HCT116 (cell line): ENCODE results near the gene MIEF2. TPM values are rescaled to one million over a fixed set of nuclear protein-coding genes. Genes with fewer than 3 reads are reported as not detected.

ENCODE experiments used
- ATAC-seq: fragments of 200-7000 bp; cut with Tn5 transposase; 2 replicates; pipeline ENCODE4 v1.9.1; 2020; ENCODE audit warnings: mild to moderate bottlenecking, moderate library complexity
- BruUV-seq: library from RNA; stranded (reverse); fragments of 400-500 nt; replicated peaks from 2 replicates; lab custom pipeline; 2021; lab: Mats Ljungman, UMichigan
- CTCF ChIA-PET: fragments of 300-600 bp; sonication (Branson Sonifier 250); formaldehyde crosslinking; loops from one replicate; lab custom pipeline; 2021; ENCODE audit warnings: antibody characterized with exemption; lab: Charles Lee
- POLR2A ChIA-PET: fragments of 300-600, 350-600 bp; sonication (Branson Sonifier 250); formaldehyde crosslinking; loops from one replicate; lab custom pipeline; 2021; ENCODE audit warnings: antibody characterized with exemption; lab: Charles Lee
- RAD21 ChIA-PET, 2 experiments: fragments of 300-600 bp; sonication (Branson Sonifier 250); formaldehyde crosslinking; loops; one replicate each; lab custom pipeline; 2023; ENCODE audit warnings: low total read pairs in 2 of 2; ENCODE audit not compliant: uncharacterized antibody in 2 of 2, unreplicated experiment in 2 of 2, low non-redundant PET in 1 of 2; lab: Charles Lee
- DNase-seq: peaks from one replicate; pipeline ENCODE4 v3.0.0-alpha.2; 2010; ENCODE audit warnings: low read depth, low spot score
- H2AFZ ChIP-seq: fragments of 200-600 bp; shearing (Covaris generic), sonication (generic); 2 replicates; pipeline ENCODE4 v1.6.1; 2017; ENCODE audit warnings: low read depth, mixed run types, mixed read lengths, antibody characterized with exemption, low read length; ENCODE audit not compliant: poor library complexity, severe bottlenecking
- H3K27ac ChIP-seq: 2 replicates; pipeline ENCODE4 v1.5.1; 2012; ENCODE audit warnings: low read depth, low read length
- H3K27me3 ChIP-seq: fragments of 200-600 bp; sonication (generic); 2 replicates; pipeline ENCODE4 v1.6.1; 2016; ENCODE audit warnings: mixed run types, low read length, mixed read lengths; ENCODE audit not compliant: insufficient read depth
- H3K36me3 ChIP-seq, 2 experiments: fragments of 200-500 bp in 1 of 2; fragments of 200-600 bp in 1 of 2; sonication (Bioruptor generic) in 1 of 2; sonication (generic) in 1 of 2; 2 replicates each; pipeline versions ENCODE4 v1.5.1 to v1.6.1; 2014 to 2016; ENCODE audit warnings: low read length in 2 of 2, inconsistent platforms in 1 of 2, mixed read lengths in 1 of 2, mixed run types in 1 of 2; ENCODE audit not compliant: insufficient read depth in 2 of 2, control insufficient read depth in 1 of 2
- H3K4me1 ChIP-seq, 2 experiments: fragments of 200-600 bp in 1 of 2; sonication (generic) in 1 of 2; 2 replicates each; pipeline versions ENCODE4 v1.5.1 to v1.6.1; 2012 to 2017; ENCODE audit warnings: low read length in 2 of 2, inconsistent platforms in 1 of 2, mild to moderate bottlenecking in 1 of 2, mixed read lengths in 1 of 2, mixed run types in 1 of 2, moderate library complexity in 1 of 2; ENCODE audit not compliant: insufficient read depth in 2 of 2, control insufficient read depth in 1 of 2
- H3K4me2 ChIP-seq: fragments of 200-600 bp; sonication (generic); 2 replicates; pipeline ENCODE4 v1.6.1; 2017; ENCODE audit warnings: mixed run types, low read length, mixed read lengths
- H3K4me3 ChIP-seq, 2 experiments: fragments of 200-600 bp in 1 of 2; sonication (generic) in 1 of 2; replicated peaks in 1 of 2; 2 replicates each; pipeline ENCODE4 v1.5.1; 2011 to 2016; ENCODE audit warnings: low read length in 2 of 2, control low read depth in 1 of 2, low read depth in 1 of 2, mild to moderate bottlenecking in 1 of 2, mixed read lengths in 1 of 2, mixed run types in 1 of 2
- H3K79me2 ChIP-seq: fragments of 200-600 bp; sonication (generic); 2 replicates; pipeline ENCODE4 v1.6.1; 2017; ENCODE audit warnings: mild to moderate bottlenecking, mixed run types, low read length, moderate library complexity, mixed read lengths; ENCODE audit not compliant: insufficient read depth
- H3K9ac ChIP-seq: fragments of 200-600 bp; sonication (generic); 2 replicates; pipeline ENCODE4 v1.6.1; 2016; ENCODE audit warnings: low read length, mixed read lengths
- H3K9me2 ChIP-seq: fragments of 200-600 bp; sonication (generic), shearing (Covaris generic); 2 replicates; pipeline ENCODE4 v1.6.1; 2017; ENCODE audit warnings: mixed run types, mild to moderate bottlenecking, moderate library complexity; ENCODE audit not compliant: insufficient read depth
- H3K9me3 ChIP-seq, 2 experiments: fragments of 200-500 bp in 1 of 2; fragments of 200-600 bp in 1 of 2; sonication (Bioruptor generic) in 1 of 2; sonication (generic) in 1 of 2; 2 replicates each; pipeline ENCODE4 v1.6.1; 2014 to 2017; ENCODE audit warnings: low read length in 2 of 2, mixed read lengths in 2 of 2, inconsistent platforms in 1 of 2, low read depth in 1 of 2, mild to moderate bottlenecking in 1 of 2, mixed run types in 1 of 2, moderate library complexity in 1 of 2; ENCODE audit not compliant: control insufficient read depth in 1 of 2, insufficient read depth in 1 of 2
- H4K20me1 ChIP-seq: fragments of 200-600 bp; sonication (generic), shearing (Covaris generic); 2 replicates; pipeline ENCODE4 v1.6.1; 2017; ENCODE audit warnings: mixed run types, mild to moderate bottlenecking, moderate library complexity; ENCODE audit not compliant: insufficient read depth
- CEBPB ChIP-seq: IDR thresholded peaks from 2 replicates; pipeline ENCODE4 v1.6.1; 2012; ENCODE audit warnings: low read depth
- CTCF ChIP-seq, 3 experiments: fragments of 200-600 bp in 1 of 3; sonication (generic) in 1 of 3; IDR thresholded peaks in 2 of 3; conservative IDR thresholded peaks in 1 of 3; 2 replicates each; pipeline ENCODE4 v1.5.1; 2012 to 2017; ENCODE audit warnings: low read depth in 2 of 3, low read length in 2 of 3, antibody characterized with exemption in 1 of 3, borderline replicate concordance in 1 of 3, control low read depth in 1 of 3, mild to moderate bottlenecking in 1 of 3, mixed read lengths in 1 of 3, mixed run types in 1 of 3, moderate library complexity in 1 of 3; ENCODE audit not compliant: insufficient read depth in 1 of 3
- EZH2phosphoT487 ChIP-seq: fragments of 200-600 bp; IDR thresholded peaks from 2 replicates; pipeline ENCODE4 v1.6.1; 2018; ENCODE audit warnings: antibody characterized with exemption, borderline replicate concordance
- POLR2A ChIP-seq: IDR thresholded peaks from 2 replicates; pipeline ENCODE4 v1.7.0; 2011; ENCODE audit warnings: borderline replicate concordance; ENCODE audit not compliant: insufficient read depth, insufficient read length; ENCODE audit errors: extremely low read depth
- POLR2AphosphoS5 ChIP-seq: IDR thresholded peaks from 2 replicates; pipeline ENCODE4 v1.6.1; 2011; ENCODE audit warnings: mild to moderate bottlenecking, low read depth, low read length, moderate library complexity
- REST ChIP-seq: IDR thresholded peaks from 2 replicates; pipeline ENCODE4 v1.6.1; 2012; ENCODE audit warnings: low read depth
- SP1 ChIP-seq: IDR thresholded peaks from 2 replicates; pipeline ENCODE4 v1.6.1; 2012; ENCODE audit warnings: low read depth
- SRF ChIP-seq: IDR thresholded peaks from 2 replicates; pipeline ENCODE4 v1.6.1; 2012; ENCODE audit warnings: low read depth
- YY1 ChIP-seq: IDR thresholded peaks from 2 replicates; pipeline ENCODE4 v1.6.1; 2011; ENCODE audit warnings: low read length, low read depth, moderate library complexity, mild to moderate bottlenecking; ENCODE audit not compliant: insufficient replicate concordance; ENCODE audit errors: extremely low read depth
- ZBTB33 ChIP-seq: IDR thresholded peaks from 2 replicates; pipeline ENCODE4 v1.6.1; 2011; ENCODE audit warnings: mild to moderate bottlenecking, low read length, moderate library complexity; ENCODE audit not compliant: insufficient replicate concordance; ENCODE audit errors: extremely low read depth
- intact Hi-C: fragments of 100-400 bp; cut with micrococcal nuclease; formaldehyde crosslinking; loops from 2 replicates; pipeline ENCODE4 v1.10.0; 2022
- total RNA-seq: library from RNA; stranded (reverse); gene quantifications from one replicate; pipeline ENCODE4 v1.2.1, GENCODE V29; 2021; ENCODE audit not compliant: unreplicated experiment

Gene MIEF2
- total RNA-seq, 1 experiment from 2014 or later, result 9.3 TPM

GRCh38 chr17:18246109-18246725 lies 14.2 kb upstream of the MIEF2 start:
- H3K4me1 ChIP-seq, result peaks cover 0 to 12% of the 10 kb centered on the region in 2 experiments; a peak in 2 of 4 replicates
- intact Hi-C loops, result no loop called here
- peaks cover 17 to 42% of the 10 kb centered on the region in 2 experiments for H3K36me3 ChIP-seq
- ChIA-PET RAD21 (no interaction called here), POLR2A (no interaction called here), CTCF (no interaction called here)
- no peak overlapping the region for H3K4me3 ChIP-seq
- no peaks in the 10 kb centered on the region for H3K9me3 ChIP-seq
- ATAC-seq (no peak), DNase-seq (no peak)
- no peak overlapping the region for H3K4me2 ChIP-seq
- H3K79me2 ChIP-seq, result no peaks in the 10 kb centered on the region
- H2AFZ ChIP-seq, result no peak overlapping the region
- H3K27ac ChIP-seq, result peak overlapping the region; percentile 18; the same call in 1 of the 2 replicates
- BruUV-seq, result no TSS peak
- H3K9me2 ChIP-seq, result no peaks in the 10 kb centered on the region
- no peak for TF ChIP-seq ZBTB33
- TF ChIP-seq POLR2A, result no peak
- no peak for TF ChIP-seq CEBPB
- TF ChIP-seq SRF, result no peak
- no peak for TF ChIP-seq SP1
- no peak for TF ChIP-seq EZH2phosphoT487
- no peak for TF ChIP-seq POLR2AphosphoS5
- no peak for TF ChIP-seq YY1
- TF ChIP-seq CTCF (IDR thresholded peaks at IDR 0.05 in 2 of 3, conservative IDR thresholded peaks at IDR 0.05 in 1 of 3; ENCODE audit: borderline replicate concordance in 1 of 3, insufficient read depth in 1 of 3, low read depth in 2 of 3, low read length in 2 of 3), result no peak
- TF ChIP-seq REST, result no peak
- no peak overlapping the region for H3K9ac ChIP-seq
- peaks cover 6% of the 10 kb centered on the region; the same call in 1 of the 2 replicates for H4K20me1 ChIP-seq
- H3K27me3 ChIP-seq, result no peaks in the 10 kb centered on the region
